GM12874 (cell line): ENCODE measurements around the gene FAM120AOS.

Experiments
- CTCF ChIP-seq: IDR thresholded peaks from 2 replicates; pipeline ENCODE4 v1.5.1; 2011; ENCODE audit warnings: low read depth, mild to moderate bottlenecking, control low read depth, low read length, moderate library complexity; ENCODE audit not compliant: insufficient read depth

The FAM120AOS gene

GRCh38 chr9:93451849-93452709 is 1.3 kb downstream of the FAM120AOS start:
- TF ChIP-seq CTCF = no peak

GRCh38 chr9:93450945-93451815 is 2.2 kb downstream of the FAM120AOS start, which contains the start of gene FAM120A:
Gene FAM120A, plus strand, starts transcription at chr9:93451685. Its CDS starts 231 bp downstream, at chr9:93451916.
- no peak for TF ChIP-seq CTCF

- no peak for TF ChIP-seq CTCF
These were observed 5.7 kb downstream of the FAM120AOS start for GRCh38 chr9:93447655-93448054.

GRCh38 chr9:93446073-93446472 is 7.3 kb downstream of the FAM120AOS start:
- TF ChIP-seq CTCF = no peak

GRCh38 chr9:93440896-93441580 is 12.3 kb downstream of the FAM120AOS start:
- no peak for TF ChIP-seq CTCF

GRCh38 chr9:93437996-93438395 is 15.4 kb downstream of the FAM120AOS start:
- no peak for TF ChIP-seq CTCF
